Neural cell (in vitro differentiated cells): ENCODE measurements around the gene PTPRA. TPM values are rescaled to one million over a fixed set of nuclear protein-coding genes. Genes with fewer than 3 reads are reported as not detected.

Experiments used
- H2AFZ ChIP-seq: fragments of 200-600, 300-800 bp; sonication (generic), shearing (Covaris generic); 2 replicates; pipeline ENCODE4 v1.6.0; 2014; ENCODE audit warnings: low read depth, mild to moderate bottlenecking, antibody characterized with exemption, low read length, moderate library complexity
- H3F3A ChIP-seq: fragments of 200-600 bp; shearing (Covaris generic); 2 replicates; pipeline ENCODE4 v1.6.1; 2016; ENCODE audit warnings: mild to moderate bottlenecking, moderate library complexity, mixed read lengths, antibody characterized with exemption, low read length; ENCODE audit not compliant: insufficient read depth, poor library complexity, severe bottlenecking
- H3K27ac ChIP-seq: fragments of 200-600, 300-800 bp; sonication (generic), shearing (Covaris generic); 2 replicates; pipeline ENCODE4 v1.5.1; 2014; ENCODE audit warnings: mild to moderate bottlenecking, low read length, moderate library complexity
- H3K27me3 ChIP-seq: fragments of 300-800, 200-600 bp; sonication (generic), shearing (Covaris generic); 2 replicates; pipeline ENCODE4 v1.6.0; 2014; ENCODE audit warnings: mild to moderate bottlenecking, low read depth, low read length, moderate library complexity; ENCODE audit not compliant: insufficient read depth
- H3K36me3 ChIP-seq: fragments of 300-800, 200-600 bp; sonication (generic), shearing (Covaris generic); 2 replicates; pipeline ENCODE4 v1.5.1; 2014; ENCODE audit warnings: mild to moderate bottlenecking, antibody characterized with exemption, low read length, moderate library complexity; ENCODE audit not compliant: insufficient read depth
- H3K4me2 ChIP-seq: fragments of 300-800, 200-600 bp; sonication (generic), shearing (Covaris generic); 2 replicates; pipeline ENCODE4 v1.6.0; 2014; ENCODE audit warnings: mild to moderate bottlenecking, low read length
- H3K4me3 ChIP-seq: fragments of 300-800, 200-600 bp; sonication (generic), shearing (Covaris generic); 2 replicates; pipeline ENCODE4 v1.5.1; 2014; ENCODE audit warnings: mild to moderate bottlenecking, low read length, moderate library complexity
- H3K79me2 ChIP-seq: fragments of 200-600 bp; shearing (Covaris generic); replicated peaks from 2 replicates; pipeline ENCODE4 v1.6.0; 2014; ENCODE audit warnings: mild to moderate bottlenecking, low read length, moderate library complexity; ENCODE audit not compliant: insufficient read depth
- H3K9ac ChIP-seq: fragments of 300-800, 200-600 bp; sonication (generic), shearing (Covaris generic); 2 replicates; pipeline ENCODE4 v1.6.1; 2016; ENCODE audit warnings: mild to moderate bottlenecking, low read length, mixed read lengths
- H3K9me2 ChIP-seq: fragments of 200-600 bp; shearing (Covaris generic); 2 replicates; pipeline ENCODE4 v1.6.1; 2016; ENCODE audit warnings: mild to moderate bottlenecking, low read length, mixed read lengths; ENCODE audit not compliant: insufficient read depth
- H3K9me3 ChIP-seq: fragments of 200-600, 300-800 bp; sonication (generic), shearing (Covaris generic); 2 replicates; pipeline ENCODE4 v1.6.1; 2016; ENCODE audit warnings: mild to moderate bottlenecking, mixed run types, low read length, moderate library complexity, mixed read lengths
- H4K20me1 ChIP-seq: fragments of 200-600 bp; shearing (Covaris generic); 2 replicates; pipeline ENCODE4 v1.6.1; 2016; ENCODE audit warnings: mild to moderate bottlenecking, mixed run types; ENCODE audit not compliant: insufficient read depth
- EP300 ChIP-seq: fragments of 450-650 bp; conservative IDR thresholded peaks from 2 replicates; pipeline ENCODE4 v1.6.1; 2014; ENCODE audit warnings: antibody characterized with exemption, mild to moderate bottlenecking, moderate library complexity; ENCODE audit not compliant: poor library complexity, severe bottlenecking
- EZH2 ChIP-seq: fragments of 200-600, 300-800 bp; shearing (Covaris generic), sonication (generic); IDR thresholded peaks from 2 replicates; pipeline ENCODE4 v1.6.1; 2014; ENCODE audit warnings: antibody characterized with exemption, low read length, borderline replicate concordance, mild to moderate bottlenecking; ENCODE audit not compliant: insufficient read depth, poor library complexity, severe bottlenecking
- MXI1 ChIP-seq: fragments of 450-650 bp; conservative IDR thresholded peaks from 2 replicates; pipeline ENCODE4 v1.6.1; 2014; ENCODE audit warnings: antibody characterized with exemption, mild to moderate bottlenecking; ENCODE audit not compliant: poor library complexity, severe bottlenecking
- POLR2AphosphoS5 ChIP-seq: IDR thresholded peaks from 2 replicates; pipeline ENCODE4 v1.6.1; 2012
- RAD21 ChIP-seq: fragments of 450-650 bp; conservative IDR thresholded peaks from 2 replicates; pipeline ENCODE4 v1.6.1; 2014; ENCODE audit warnings: antibody characterized with exemption, mild to moderate bottlenecking, moderate library complexity
- SMC3 ChIP-seq: fragments of 450-650 bp; conservative IDR thresholded peaks from 2 replicates; pipeline ENCODE4 v1.6.1; 2014; ENCODE audit warnings: antibody characterized with exemption, mild to moderate bottlenecking, moderate library complexity; ENCODE audit not compliant: poor library complexity
- TAF1 ChIP-seq: IDR thresholded peaks from 2 replicates; pipeline ENCODE4 v1.6.1; 2012; ENCODE audit warnings: low read depth
- polyA plus RNA-seq: library from polyadenylated mRNA; depleted of rRNA; stranded (reverse); fragments of >200 nt; gene quantifications from 2 replicates; pipeline ENCODE4 v1.2.3, GENCODE V29; 2014
- TF ChIP-seq, protein P1 (sequence below): IDR thresholded peaks from 2 replicates; pipeline ENCODE4 v1.6.1; 2012; ENCODE audit warnings: borderline replicate concordance
- TF ChIP-seq, protein P2 (sequence below): fragments of 450-650 bp; IDR thresholded peaks from 2 replicates; pipeline ENCODE4 v1.5.1; 2014; ENCODE audit warnings: antibody characterized with exemption, mild to moderate bottlenecking, moderate library complexity; ENCODE audit not compliant: poor library complexity, severe bottlenecking

PTPRA gene
- polyA plus RNA-seq, 1 donor from 2014 or later, result 68.2 TPM

DNA sequence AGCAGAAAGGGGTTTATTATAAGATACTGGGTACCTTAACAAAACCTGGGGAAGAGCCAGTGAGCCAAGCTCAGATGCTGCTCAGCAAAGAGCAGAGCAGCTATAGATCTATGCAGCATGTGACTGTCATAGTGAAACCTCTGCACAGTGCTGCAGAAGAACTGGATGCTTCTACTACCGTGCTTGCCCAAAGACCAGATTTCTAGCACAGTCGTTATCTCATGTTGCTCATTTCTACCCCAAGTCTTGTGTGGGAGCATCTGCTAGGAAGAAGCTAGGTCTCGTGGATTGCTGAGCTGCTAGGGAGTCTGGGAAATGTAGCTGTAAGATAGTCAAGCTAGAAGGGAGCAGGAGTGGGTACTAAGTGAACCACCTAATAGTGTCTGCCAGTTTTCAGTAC is 138.5 kb downstream of the PTPRA start:
- no peak overlapping the region for H2AFZ ChIP-seq
- TF ChIP-seq, protein P1, sequence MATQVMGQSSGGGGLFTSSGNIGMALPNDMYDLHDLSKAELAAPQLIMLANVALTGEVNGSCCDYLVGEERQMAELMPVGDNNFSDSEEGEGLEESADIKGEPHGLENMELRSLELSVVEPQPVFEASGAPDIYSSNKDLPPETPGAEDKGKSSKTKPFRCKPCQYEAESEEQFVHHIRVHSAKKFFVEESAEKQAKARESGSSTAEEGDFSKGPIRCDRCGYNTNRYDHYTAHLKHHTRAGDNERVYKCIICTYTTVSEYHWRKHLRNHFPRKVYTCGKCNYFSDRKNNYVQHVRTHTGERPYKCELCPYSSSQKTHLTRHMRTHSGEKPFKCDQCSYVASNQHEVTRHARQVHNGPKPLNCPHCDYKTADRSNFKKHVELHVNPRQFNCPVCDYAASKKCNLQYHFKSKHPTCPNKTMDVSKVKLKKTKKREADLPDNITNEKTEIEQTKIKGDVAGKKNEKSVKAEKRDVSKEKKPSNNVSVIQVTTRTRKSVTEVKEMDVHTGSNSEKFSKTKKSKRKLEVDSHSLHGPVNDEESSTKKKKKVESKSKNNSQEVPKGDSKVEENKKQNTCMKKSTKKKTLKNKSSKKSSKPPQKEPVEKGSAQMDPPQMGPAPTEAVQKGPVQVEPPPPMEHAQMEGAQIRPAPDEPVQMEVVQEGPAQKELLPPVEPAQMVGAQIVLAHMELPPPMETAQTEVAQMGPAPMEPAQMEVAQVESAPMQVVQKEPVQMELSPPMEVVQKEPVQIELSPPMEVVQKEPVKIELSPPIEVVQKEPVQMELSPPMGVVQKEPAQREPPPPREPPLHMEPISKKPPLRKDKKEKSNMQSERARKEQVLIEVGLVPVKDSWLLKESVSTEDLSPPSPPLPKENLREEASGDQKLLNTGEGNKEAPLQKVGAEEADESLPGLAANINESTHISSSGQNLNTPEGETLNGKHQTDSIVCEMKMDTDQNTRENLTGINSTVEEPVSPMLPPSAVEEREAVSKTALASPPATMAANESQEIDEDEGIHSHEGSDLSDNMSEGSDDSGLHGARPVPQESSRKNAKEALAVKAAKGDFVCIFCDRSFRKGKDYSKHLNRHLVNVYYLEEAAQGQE, result no peak
- TF ChIP-seq RAD21 (no peak), EZH2 (no peak), POLR2AphosphoS5 (no peak), TAF1 (no peak), MXI1 (no peak), EP300 (no peak), SMC3 (no peak)
- TF ChIP-seq, protein P2, sequence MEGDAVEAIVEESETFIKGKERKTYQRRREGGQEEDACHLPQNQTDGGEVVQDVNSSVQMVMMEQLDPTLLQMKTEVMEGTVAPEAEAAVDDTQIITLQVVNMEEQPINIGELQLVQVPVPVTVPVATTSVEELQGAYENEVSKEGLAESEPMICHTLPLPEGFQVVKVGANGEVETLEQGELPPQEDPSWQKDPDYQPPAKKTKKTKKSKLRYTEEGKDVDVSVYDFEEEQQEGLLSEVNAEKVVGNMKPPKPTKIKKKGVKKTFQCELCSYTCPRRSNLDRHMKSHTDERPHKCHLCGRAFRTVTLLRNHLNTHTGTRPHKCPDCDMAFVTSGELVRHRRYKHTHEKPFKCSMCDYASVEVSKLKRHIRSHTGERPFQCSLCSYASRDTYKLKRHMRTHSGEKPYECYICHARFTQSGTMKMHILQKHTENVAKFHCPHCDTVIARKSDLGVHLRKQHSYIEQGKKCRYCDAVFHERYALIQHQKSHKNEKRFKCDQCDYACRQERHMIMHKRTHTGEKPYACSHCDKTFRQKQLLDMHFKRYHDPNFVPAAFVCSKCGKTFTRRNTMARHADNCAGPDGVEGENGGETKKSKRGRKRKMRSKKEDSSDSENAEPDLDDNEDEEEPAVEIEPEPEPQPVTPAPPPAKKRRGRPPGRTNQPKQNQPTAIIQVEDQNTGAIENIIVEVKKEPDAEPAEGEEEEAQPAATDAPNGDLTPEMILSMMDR, result no peak
- H3K36me3 ChIP-seq, result peaks cover 15% of the 10 kb centered on the region
- no peak overlapping the region for H3K4me2 ChIP-seq
- no peak overlapping the region for H3K27ac ChIP-seq
- H3K9me3 ChIP-seq, result no peaks in the 10 kb centered on the region
- no peaks in the 10 kb centered on the region for H3K27me3 ChIP-seq
- no peaks in the 10 kb centered on the region for H3F3A ChIP-seq
- H3K9ac ChIP-seq, result no peak overlapping the region
- H3K4me3 ChIP-seq, result no peak overlapping the region
- H3K79me2 ChIP-seq, result no peaks in the 10 kb centered on the region
- no peaks in the 10 kb centered on the region for H3K9me2 ChIP-seq
- H4K20me1 ChIP-seq, result no peaks in the 10 kb centered on the region

DNA sequence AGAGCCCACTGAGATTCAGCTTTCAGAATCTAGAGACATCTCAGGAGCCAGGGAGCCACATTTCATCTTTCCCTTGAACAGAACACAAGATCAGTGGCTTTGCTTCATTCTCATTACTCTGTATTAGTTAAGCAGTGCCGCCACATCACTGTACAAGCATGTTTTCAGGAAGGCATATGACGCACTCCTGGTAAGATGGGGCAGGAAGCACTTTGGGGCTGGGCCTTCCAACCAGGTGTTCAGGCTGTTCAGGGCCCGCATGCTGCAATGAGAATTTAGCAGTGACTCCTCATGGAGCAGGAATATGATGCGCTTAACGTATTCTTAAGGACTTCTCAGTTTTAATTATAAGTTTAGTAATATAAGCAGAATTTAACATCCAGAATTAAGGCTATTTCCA is 140.5 kb downstream of the PTPRA start:
- Histone ChIP-seq H3K4me3 (no peak overlapping the region), H3K9ac (no peak overlapping the region), H3K79me2 (no peaks in the 10 kb centered on the region), H2AFZ (no peak overlapping the region), H3K9me3 (no peaks in the 10 kb centered on the region), H4K20me1 (no peaks in the 10 kb centered on the region), H3K27me3 (no peaks in the 10 kb centered on the region), H3K4me2 (no peak overlapping the region), H3K27ac (no peak overlapping the region), H3K9me2 (no peaks in the 10 kb centered on the region), H3K36me3 (peaks cover 9% of the 10 kb centered on the region), H3F3A (no peaks in the 10 kb centered on the region)
- no peak for TF ChIP-seq POLR2AphosphoS5
- TF ChIP-seq TAF1, result no peak
- TF ChIP-seq SMC3, result no peak
- no peak for TF ChIP-seq EP300
- TF ChIP-seq, protein P2, result no peak
